ENCODE data around the gene ARSD.

The ARSD gene

GRCh38 chrX:2855761-2856160 lies 73.4 kb downstream of the ARSD start:
- peaks cover 67% of the 10 kb centered on the region for H3K36me3 Mint-ChIP-seq (ENCODE audit: low read depth)
- H3K9me3 Mint-ChIP-seq = no peaks in the 10 kb centered on the region
- H3K27ac Mint-ChIP-seq = no peak overlapping the region
- TF ChIP-seq, protein P1, sequence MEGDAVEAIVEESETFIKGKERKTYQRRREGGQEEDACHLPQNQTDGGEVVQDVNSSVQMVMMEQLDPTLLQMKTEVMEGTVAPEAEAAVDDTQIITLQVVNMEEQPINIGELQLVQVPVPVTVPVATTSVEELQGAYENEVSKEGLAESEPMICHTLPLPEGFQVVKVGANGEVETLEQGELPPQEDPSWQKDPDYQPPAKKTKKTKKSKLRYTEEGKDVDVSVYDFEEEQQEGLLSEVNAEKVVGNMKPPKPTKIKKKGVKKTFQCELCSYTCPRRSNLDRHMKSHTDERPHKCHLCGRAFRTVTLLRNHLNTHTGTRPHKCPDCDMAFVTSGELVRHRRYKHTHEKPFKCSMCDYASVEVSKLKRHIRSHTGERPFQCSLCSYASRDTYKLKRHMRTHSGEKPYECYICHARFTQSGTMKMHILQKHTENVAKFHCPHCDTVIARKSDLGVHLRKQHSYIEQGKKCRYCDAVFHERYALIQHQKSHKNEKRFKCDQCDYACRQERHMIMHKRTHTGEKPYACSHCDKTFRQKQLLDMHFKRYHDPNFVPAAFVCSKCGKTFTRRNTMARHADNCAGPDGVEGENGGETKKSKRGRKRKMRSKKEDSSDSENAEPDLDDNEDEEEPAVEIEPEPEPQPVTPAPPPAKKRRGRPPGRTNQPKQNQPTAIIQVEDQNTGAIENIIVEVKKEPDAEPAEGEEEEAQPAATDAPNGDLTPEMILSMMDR (IDR thresholded peaks at IDR 0.05) = no peak
- H3K4me1 Mint-ChIP-seq = no peaks in the 10 kb centered on the region
- H3K27me3 Mint-ChIP-seq (ENCODE audit: low read depth, poor library complexity) = no peaks in the 10 kb centered on the region
- no peak for DNase-seq
- no peak overlapping the region for H3K4me3 Mint-ChIP-seq

GRCh38 chrX:2854918-2855317 lies 74.2 kb downstream of the ARSD start:
- H3K4me1 Mint-ChIP-seq = peaks cover 4% of the 10 kb centered on the region
- H3K36me3 Mint-ChIP-seq (ENCODE audit: low read depth) = peaks cover 70% of the 10 kb centered on the region
- H3K27me3 Mint-ChIP-seq (ENCODE audit: low read depth, poor library complexity) = no peaks in the 10 kb centered on the region
- TF ChIP-seq, protein P1 (IDR thresholded peaks at IDR 0.05) = no peak
- DNase-seq = no peak
- no peak overlapping the region for H3K4me3 Mint-ChIP-seq
- no peak overlapping the region for H3K27ac Mint-ChIP-seq
- no peaks in the 10 kb centered on the region for H3K9me3 Mint-ChIP-seq
